DMS 273 (cell line): ENCODE measurements around the gene RPTOR.

ENCODE experiments used
- DNase-seq: peaks from one replicate; lab custom pipeline; 2025; ENCODE audit not compliant: unreplicated experiment; lab: John Stamatoyannopoulos, UW

The RPTOR gene

GRCh38 chr17:80931421-80932265, 387.0 kb downstream of the RPTOR start:
- peak; percentile 44 for DNase-seq

GRCh38 chr17:80935526-80935925, 390.9 kb downstream of the RPTOR start:
- no peak for DNase-seq

- DNase-seq, result no peak
Observed at GRCh38 chr17:80936218-80936617, 391.6 kb downstream of the RPTOR start.

DNA sequence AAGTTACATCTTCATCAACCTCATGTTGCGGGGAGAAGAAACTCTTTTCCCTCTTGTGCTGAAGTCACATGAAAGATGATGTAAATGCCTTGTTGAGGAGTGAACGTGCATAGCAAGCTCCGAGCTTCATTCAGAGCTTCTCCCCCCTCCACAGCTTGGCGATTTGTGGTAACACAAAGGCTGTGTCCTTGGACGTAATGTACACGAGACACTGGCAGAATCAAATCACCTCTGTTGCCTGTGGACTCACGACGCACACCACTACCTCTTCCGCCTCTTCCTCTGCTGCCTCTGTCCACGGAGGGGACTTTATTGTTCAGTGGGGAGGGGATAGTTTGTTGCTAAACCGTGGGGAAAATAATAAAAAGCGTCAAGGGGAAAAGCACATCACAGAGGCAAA, 392.1 kb downstream of the RPTOR start:
- DNase-seq, result no peak

DNA sequence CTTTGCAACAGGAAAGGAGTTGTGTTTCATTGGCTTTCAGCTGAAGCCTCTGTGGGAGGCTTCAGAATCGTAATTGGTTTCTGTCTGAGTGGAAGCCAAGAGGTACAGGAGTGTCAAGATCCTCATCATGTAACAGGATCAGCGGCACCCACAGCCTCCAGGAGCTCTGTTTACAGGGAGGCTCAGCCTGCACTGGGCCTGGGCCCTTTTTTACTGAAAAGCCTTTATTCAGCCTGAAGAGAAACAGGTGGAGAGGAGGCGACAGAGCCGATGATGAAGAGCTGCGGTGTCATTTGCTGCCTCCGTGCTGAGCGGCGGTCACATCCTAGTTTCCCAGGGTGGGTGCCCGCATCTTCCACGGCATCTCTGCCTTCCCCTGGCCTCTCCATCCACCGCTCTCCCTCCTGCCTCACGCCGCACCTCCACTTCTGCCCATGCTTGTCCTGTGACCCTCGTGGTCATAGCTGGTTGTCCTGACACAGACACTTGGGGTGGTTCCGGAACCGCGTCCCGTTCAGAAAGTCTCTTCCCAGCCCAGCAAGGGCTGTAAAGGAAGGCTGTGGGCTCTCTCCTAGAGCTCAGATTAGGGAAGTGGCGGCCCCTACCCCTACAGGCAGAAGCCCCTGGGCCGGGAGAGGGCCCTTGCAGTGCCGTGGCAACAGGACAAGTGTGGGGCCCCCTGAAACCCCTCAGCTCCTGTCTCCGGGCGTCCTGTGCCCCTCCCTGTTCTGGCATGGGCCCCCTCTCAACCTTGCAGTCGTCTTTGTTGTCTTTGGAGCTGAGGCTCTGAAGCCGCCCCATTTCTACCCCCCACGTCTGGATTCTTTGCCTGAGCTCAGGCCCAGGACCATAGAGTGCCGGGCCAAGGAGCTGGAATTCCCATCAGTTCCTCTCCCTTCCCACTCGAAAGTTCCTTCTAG, 393.1 kb downstream of the RPTOR start:
- DNase-seq, result no peak

GRCh38 chr17:80938556-80938955, 393.9 kb downstream of the RPTOR start:
- DNase-seq, result no peak

DNA sequence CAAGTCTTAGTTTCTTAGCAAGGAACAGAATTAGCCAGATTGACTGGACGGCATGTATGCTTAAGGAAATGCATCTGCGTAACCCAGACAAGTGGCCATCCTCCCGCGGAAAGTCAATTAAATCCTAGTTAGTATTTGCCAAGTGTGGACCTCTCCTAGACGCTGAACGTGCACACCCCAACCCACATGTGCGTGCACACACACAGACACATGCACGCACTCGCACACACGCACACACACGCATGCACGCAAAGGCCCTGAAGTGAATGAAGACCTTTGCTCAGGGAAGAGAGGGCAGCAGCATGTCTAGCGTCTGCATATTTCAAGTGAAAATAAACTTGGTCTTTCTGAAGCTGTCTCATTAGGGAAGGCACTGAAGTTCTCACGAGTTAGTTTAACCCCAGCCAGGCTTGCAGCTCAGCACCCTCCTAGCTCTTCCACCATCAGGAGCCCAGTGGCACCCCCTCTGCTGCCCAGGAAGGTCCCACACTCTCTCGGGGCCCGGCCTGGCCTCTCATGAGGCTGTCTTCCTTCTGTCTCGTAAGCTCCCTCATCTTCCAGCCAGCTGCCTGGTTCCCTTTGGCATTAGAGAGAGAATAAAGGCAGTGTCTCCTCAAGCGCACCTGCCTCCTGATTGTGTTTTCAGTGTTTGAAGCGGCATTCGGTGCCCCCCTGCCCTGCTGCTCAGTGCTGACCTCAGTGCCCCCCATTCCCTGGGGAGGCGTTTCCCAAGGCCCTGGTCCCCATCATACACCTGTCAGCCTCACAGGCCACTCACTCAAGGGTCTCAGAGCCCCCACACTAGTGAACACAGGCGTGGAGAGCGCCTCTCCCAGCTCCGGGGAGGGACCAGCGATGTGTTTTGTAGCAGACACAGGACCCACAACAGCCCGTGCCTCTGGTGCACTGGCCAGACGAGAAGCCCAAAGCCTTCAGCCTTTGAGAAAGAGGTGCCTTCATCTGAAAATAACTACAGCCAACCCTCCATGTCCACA, 394.8 kb downstream of the RPTOR start:
- DNase-seq, result no peak

DNA sequence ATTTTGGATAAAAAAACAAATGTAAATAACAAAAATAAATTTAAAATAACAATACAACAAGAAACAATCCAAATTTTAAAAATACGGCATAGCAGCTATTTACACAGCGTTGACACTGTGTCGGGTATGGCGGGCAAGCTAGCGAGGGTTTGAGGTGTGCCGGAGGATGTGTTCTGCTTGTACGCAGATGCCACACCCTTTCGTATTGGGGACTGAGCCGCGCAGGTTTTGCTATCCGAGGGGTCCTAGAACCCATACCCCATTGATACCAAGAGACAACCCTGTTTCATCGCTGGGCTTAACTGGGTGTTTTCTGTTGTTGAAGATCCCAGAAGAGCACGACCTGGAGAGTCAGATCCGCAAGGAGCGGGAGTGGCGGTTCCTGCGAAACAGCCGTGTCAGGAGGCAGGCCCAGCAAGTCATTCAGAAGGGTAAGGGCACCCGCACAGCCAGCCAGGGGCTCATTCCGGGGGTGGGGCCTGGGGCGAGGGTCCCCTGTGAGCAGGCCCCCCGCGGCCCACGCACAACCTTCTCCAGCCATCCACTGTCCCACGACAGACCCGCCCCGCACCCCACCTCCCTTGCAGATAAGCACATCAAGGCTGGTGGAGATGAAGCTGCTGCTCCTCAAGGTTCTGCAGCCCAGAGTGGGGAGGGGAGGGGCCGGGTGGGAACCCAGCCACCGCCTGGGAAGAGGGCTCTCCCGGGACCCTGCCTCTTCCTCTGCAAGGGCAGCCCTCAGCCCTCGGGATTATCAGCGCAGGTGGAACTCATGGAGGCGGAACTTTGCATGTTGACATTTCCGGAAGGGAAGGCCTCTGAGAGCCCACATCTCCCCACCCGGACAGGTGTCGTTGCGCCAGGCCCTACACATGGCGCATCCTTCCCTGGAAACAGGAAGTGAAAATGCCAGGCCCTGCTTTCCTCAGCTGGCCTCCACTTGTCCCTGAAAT, 395.8 kb downstream of the RPTOR start:
- DNase-seq, result no peak

DNA sequence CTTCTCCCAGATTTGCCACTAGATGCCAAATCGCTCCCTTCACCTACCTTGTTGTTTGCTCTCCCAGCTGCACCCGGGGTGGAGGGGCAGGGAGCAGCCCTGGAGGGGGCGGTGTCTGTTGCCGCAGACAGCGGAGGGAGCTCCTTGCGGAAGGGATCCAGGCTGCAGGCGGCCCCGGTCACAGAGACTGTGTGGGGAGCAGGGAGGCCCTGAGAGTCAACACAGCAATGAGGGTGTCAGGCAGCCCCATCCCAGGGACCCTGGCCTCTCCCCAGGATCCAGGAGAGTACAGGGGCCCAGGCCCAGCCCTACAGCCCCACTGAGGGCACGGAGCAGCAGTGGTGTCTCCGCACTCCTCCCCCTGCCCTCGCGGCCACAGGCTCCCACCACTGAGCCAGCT, 396.5 kb downstream of the RPTOR start:
- no peak for DNase-seq

- peak; percentile 70 for DNase-seq
Observed at GRCh38 chr17:80941743-80942422, 397.2 kb downstream of the RPTOR start.

- DNase-seq, result peak; percentile 86
Observed at GRCh38 chr17:80942423-80943345, 398.0 kb downstream of the RPTOR start.

- no peak for DNase-seq
Observed at GRCh38 chr17:80943346-80944145, 398.9 kb downstream of the RPTOR start.

DNA sequence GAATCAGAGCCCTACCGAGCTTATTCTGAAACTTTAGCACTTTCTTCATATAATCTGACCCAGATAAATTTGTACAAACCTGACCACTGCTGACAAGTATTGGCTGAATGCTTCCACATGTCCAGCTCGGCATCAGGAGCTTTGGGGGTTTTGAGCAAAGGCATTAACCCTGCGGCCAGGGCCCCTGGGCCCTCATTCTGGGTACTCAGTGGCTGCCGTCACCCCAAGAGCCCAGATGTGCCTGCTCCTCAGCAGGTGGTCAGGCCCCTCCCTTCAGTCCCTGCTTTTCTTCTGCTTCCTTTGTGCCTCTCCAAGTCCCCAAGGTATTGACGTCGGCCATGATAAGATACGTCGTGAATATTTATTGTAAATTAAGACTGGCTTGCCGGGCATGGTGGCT, 399.7 kb downstream of the RPTOR start:
- DNase-seq, result no peak

GRCh38 chr17:80945736-80946135, 401.1 kb downstream of the RPTOR start:
- DNase-seq, result no peak

- no peak for DNase-seq
Observed at GRCh38 chr17:80946449-80946848, 401.8 kb downstream of the RPTOR start.

- no peak for DNase-seq
Observed at GRCh38 chr17:80947200-80947940, 402.7 kb downstream of the RPTOR start.
